Endothelial cell (in vitro differentiated cells): Measurements from ENCODE around the gene EGFL7. TPM values are rescaled to one million over a fixed set of nuclear protein-coding genes. Genes with fewer than 3 reads are reported as not detected.

Experiments used
- DNase-seq: peaks from one replicate; pipeline ENCODE4 v3.0.0; 2021; ENCODE audit warnings: low spot score
- H3K27ac Mint-ChIP-seq: one replicate; pipeline ENCODE4 v1.8.0; 2021; ENCODE audit warnings: mixed read lengths, inconsistent platforms; ENCODE audit not compliant: unreplicated experiment
- H3K27me3 Mint-ChIP-seq: one replicate; pipeline ENCODE4 v1.8.0; 2021; ENCODE audit warnings: mild to moderate bottlenecking, moderate library complexity, mixed read lengths, inconsistent platforms; ENCODE audit not compliant: unreplicated experiment
- H3K36me3 Mint-ChIP-seq: one replicate; pipeline ENCODE4 v1.8.0; 2021; ENCODE audit warnings: mild to moderate bottlenecking, low read depth, mixed read lengths, inconsistent platforms; ENCODE audit not compliant: unreplicated experiment
- H3K4me1 Mint-ChIP-seq: one replicate; pipeline ENCODE4 v1.8.0; 2021; ENCODE audit warnings: mild to moderate bottlenecking, mixed read lengths, inconsistent platforms; ENCODE audit not compliant: unreplicated experiment
- H3K4me3 Mint-ChIP-seq: one replicate; pipeline ENCODE4 v1.8.0; 2021; ENCODE audit warnings: mild to moderate bottlenecking, mixed read lengths, inconsistent platforms; ENCODE audit not compliant: unreplicated experiment
- H3K9me3 Mint-ChIP-seq: one replicate; pipeline ENCODE4 v1.8.0; 2021; ENCODE audit warnings: mixed read lengths, inconsistent platforms; ENCODE audit not compliant: unreplicated experiment
- total RNA-seq: library from RNA; stranded (reverse); fragmentation: NEBNext Ultra II Directional; extraction: Animal tissue kit (Norgen Biotek cat#: 25700); gene quantifications from one replicate; pipeline ENCODE4 v1.2.1, GENCODE V29; 2021; ENCODE audit not compliant: unreplicated experiment
- TF ChIP-seq, protein P1 (sequence below): fragments of 200-600 bp; sonication (generic); IDR thresholded peaks from one replicate; pipeline ENCODE4 v1.5.0; 2021; ENCODE audit warnings: antibody characterized with exemption; ENCODE audit not compliant: unreplicated experiment

EGFL7 gene
- total RNA-seq, 1 donor from 2014 or later = 945 TPM

DNA sequence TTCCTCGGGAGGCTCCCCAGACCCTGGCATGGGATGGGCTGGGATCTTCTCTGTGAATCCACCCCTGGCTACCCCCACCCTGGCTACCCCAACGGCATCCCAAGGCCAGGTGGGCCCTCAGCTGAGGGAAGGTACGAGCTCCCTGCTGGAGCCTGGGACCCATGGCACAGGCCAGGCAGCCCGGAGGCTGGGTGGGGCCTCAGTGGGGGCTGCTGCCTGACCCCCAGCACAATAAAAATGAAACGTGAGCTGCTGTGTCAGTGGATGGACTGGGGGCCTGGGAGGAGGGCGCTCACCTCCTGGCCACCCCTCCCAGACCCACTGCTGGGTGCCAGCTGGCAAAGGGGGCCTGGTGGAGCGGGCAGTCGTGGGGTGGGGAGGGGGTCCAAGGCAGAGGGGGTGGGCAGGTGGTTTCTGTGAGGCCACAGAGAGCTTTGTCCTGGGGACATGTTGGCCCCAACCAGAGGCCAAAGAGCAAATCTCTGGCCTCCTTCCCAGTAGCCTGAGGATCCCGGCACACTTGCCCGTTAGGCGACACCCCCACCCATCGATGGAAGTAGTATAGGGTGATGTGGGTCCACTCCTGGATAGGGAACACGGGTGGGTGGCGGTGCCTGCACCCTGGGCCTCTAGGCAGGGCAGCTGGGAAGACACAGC lies 9.8 kb downstream of the EGFL7 start:
- Mint-ChIP-seq H3K27ac (peak overlapping the region; percentile 89), H3K4me1 (peaks cover 22% of the 10 kb centered on the region), H3K36me3 (peaks cover 28% of the 10 kb centered on the region), H3K27me3 (peaks cover 87% of the 10 kb centered on the region), H3K9me3 (no peaks in the 10 kb centered on the region), H3K4me3 (peak overlapping the region; percentile 37)
- TF ChIP-seq, protein P1, sequence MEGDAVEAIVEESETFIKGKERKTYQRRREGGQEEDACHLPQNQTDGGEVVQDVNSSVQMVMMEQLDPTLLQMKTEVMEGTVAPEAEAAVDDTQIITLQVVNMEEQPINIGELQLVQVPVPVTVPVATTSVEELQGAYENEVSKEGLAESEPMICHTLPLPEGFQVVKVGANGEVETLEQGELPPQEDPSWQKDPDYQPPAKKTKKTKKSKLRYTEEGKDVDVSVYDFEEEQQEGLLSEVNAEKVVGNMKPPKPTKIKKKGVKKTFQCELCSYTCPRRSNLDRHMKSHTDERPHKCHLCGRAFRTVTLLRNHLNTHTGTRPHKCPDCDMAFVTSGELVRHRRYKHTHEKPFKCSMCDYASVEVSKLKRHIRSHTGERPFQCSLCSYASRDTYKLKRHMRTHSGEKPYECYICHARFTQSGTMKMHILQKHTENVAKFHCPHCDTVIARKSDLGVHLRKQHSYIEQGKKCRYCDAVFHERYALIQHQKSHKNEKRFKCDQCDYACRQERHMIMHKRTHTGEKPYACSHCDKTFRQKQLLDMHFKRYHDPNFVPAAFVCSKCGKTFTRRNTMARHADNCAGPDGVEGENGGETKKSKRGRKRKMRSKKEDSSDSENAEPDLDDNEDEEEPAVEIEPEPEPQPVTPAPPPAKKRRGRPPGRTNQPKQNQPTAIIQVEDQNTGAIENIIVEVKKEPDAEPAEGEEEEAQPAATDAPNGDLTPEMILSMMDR = no peak
- no peak for DNase-seq

DNA sequence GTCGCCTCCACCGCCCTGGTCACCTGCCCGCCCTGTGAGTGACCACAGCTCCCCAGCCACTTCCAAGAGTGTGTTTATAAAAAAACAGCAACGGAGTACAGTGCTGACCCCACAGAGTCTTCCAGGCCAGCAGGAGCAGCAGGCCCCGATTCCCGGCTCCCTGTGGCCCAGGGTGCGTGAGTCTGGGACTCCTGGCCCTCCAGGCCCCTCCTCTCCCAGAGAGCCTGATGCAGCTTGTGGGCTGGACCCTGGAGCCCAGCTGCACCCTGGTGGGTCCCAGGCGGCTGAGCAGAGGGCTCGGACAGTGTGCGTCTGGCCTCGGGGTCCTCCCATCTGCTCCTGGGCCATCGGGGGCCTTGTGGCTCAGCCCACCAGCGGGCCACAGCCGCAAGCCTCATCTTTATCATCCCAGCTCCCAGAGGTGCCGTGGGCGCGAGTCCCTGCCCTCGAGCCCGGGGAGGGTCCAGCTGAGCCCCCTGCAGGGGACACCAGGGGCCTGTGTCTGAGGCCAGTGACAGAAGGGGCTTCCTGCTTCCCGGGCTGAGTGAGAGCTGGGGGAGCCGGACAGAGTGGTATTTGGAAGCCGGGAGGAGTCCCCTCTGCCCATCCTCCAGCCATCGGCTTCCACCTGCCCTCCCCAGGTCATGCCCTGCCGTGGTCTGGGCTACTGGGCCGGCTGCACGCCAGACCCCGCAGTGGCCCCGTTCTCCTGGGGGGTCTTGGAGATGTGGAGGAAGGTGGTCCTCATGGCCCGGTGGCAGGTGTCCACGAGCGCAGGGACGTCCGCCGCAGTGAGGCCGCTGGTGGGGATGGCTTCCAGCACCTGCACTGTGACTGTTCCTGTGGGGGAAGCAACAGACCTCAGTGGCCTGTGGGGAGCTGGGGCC lies 10.6 kb downstream of the EGFL7 start:
- peak overlapping the region; percentile 89 for H3K27ac Mint-ChIP-seq
- TF ChIP-seq, protein P1 = no peak
- peaks cover 88% of the 10 kb centered on the region for H3K27me3 Mint-ChIP-seq
- no peaks in the 10 kb centered on the region for H3K9me3 Mint-ChIP-seq
- H3K4me3 Mint-ChIP-seq = peak overlapping the region; percentile 37
- H3K36me3 Mint-ChIP-seq = peaks cover 25% of the 10 kb centered on the region
- peaks cover 18% of the 10 kb centered on the region for H3K4me1 Mint-ChIP-seq
- DNase-seq = peak; percentile 59

DNA sequence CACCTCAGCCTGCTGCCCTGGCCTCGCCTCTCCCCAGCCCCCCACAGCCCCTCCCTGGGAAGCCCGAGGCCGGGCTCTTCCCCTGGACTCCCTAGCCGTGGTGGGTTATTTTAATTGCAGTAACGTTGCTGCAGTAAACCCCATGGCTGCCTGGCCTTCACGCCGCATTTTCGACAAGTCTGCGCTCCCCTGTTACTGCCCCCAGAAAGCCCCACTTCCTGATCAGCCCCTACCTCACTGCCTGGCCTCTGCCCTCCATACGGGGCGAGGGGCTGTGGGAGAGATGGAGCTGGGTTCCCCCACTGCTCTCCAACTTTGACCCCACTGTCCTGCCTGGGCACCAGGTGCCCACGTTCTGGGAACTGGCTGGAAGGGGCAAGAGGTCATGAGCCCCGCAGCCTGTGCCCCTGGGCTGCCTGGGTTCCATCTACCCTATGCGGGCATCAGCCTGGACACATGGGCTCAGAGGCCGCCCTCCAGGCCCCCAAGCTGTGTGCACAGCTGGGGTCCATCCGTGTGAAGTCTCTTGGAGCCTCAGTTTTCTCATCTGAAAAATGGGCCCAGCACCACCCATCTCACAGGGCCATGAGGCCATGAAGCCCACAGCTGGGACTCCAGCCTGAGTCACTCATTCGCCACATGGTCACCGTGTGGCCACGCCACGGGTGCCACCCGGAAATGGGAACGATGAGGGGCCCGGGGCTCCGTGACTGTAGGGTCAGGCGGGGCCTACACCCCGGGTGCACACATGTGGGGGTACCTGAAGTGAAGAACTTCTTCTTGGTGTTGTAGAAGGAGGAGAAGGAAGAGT lies 11.5 kb downstream of the EGFL7 start:
- TF ChIP-seq, protein P1 = no peak
- H3K36me3 Mint-ChIP-seq = peaks cover 27% of the 10 kb centered on the region
- H3K4me1 Mint-ChIP-seq = peaks cover 21% of the 10 kb centered on the region

DNA sequence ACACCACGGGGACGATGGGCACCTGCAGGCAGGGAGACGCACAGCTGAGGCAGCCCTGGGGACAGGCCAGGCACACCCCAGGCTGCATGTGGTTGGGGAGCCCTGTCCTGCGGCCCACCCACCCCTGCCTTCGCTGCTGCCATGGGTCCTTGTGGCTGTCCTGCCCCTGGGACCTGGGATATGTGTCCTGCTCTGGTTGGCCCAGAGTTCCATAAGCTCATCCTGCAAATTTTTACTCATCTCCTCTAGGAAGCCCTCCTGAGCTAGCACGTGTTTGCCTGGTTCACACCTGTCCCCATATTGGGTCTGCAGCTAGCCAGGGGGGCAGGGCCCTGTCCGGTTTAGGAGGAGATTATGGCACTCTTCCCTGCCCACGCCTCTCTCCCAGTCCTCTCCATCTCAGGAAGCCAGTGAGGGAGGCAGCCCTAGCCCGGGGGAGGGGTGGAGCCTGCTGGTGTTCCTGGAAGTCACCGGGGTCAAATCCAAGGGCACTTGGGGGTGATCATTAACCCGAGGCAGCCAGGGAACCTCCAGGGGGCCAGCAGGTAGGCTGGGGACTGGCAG lies 12.2 kb downstream of the EGFL7 start:
- TF ChIP-seq, protein P1 = no peak
- Mint-ChIP-seq H3K4me3 (peak overlapping the region; percentile 86), H3K4me1 (peaks cover 28% of the 10 kb centered on the region), H3K9me3 (peaks cover 4% of the 10 kb centered on the region), H3K27ac (peak overlapping the region; percentile 89), H3K27me3 (peaks cover 88% of the 10 kb centered on the region), H3K36me3 (peaks cover 33% of the 10 kb centered on the region)
- peak; percentile 85 for DNase-seq

More for the DNA sequence above, 11.5 kb downstream of the EGFL7 start:
- Mint-ChIP-seq H3K27me3 (peaks cover 88% of the 10 kb centered on the region), H3K27ac (peak overlapping the region; percentile 89), H3K4me3 (peak overlapping the region; percentile 86), H3K9me3 (peaks cover 4% of the 10 kb centered on the region)
- peak; percentile 72 for DNase-seq
